HepG2 (cell line): Measurements from ENCODE around the gene ABT1. TPM values are rescaled to one million over a fixed set of nuclear protein-coding genes. Genes with fewer than 3 reads are reported as not detected.
A peak's percentile ranks its signal among the peaks of the same experiment; 100 is the strongest.

Experiments used
- ARNT ChIP-seq: fragments of 450-650 bp; IDR thresholded peaks from 2 replicates; pipeline ENCODE4 v1.6.1; 2017
- ASH2L ChIP-seq: fragments of 300-600, 200-600 bp; sonication (generic); IDR thresholded peaks from 2 replicates; pipeline ENCODE4 v1.7.0; 2017; ENCODE audit warnings: low read depth, mild to moderate bottlenecking, moderate library complexity, mixed read lengths, low read length; ENCODE audit not compliant: insufficient read length
- BCLAF1 ChIP-seq: fragments of 450-650 bp; IDR thresholded peaks from 2 replicates; pipeline ENCODE4 v1.6.1; 2017; ENCODE audit warnings: mild to moderate bottlenecking
- CCDC6 ChIP-seq: sonication (generic); formaldehyde crosslinking; IDR thresholded peaks from 2 replicates; pipeline ENCODE4 v1.8.1; 2022; ENCODE audit warnings: mild to moderate bottlenecking, missing genetic modification reagents, moderate library complexity
- DNMT3B ChIP-seq: conservative IDR thresholded peaks from 2 replicates; pipeline ENCODE4 v1.6.1; 2016; ENCODE audit warnings: missing biosample characterization, control low read depth
- E2F2 ChIP-seq: sonication (generic); formaldehyde crosslinking; IDR thresholded peaks from 2 replicates; pipeline ENCODE4 v1.4.0; 2020; ENCODE audit warnings: missing genetic modification reagents, borderline replicate concordance
- HNRNPH1 ChIP-seq: fragments of 200-400 bp; formaldehyde crosslinking; optimal IDR thresholded peaks from 2 replicates; pipeline ENCODE3; 2017; ENCODE audit warnings: mild to moderate bottlenecking, low read depth, low read length
- IKZF5 ChIP-seq: IDR thresholded peaks from 2 replicates; pipeline ENCODE4 v1.6.1; 2018; ENCODE audit warnings: missing genetic modification reagents, mild to moderate bottlenecking, missing compliant biosample characterization
- KLF11 ChIP-seq: IDR thresholded peaks from 2 replicates; pipeline ENCODE4 v1.6.1; 2016; ENCODE audit warnings: missing compliant biosample characterization
- PAF1 ChIP-seq: IDR thresholded peaks from 2 replicates; pipeline ENCODE4 v1.6.1; 2016; ENCODE audit warnings: missing genetic modification reagents, missing compliant biosample characterization
- PRMT3 ChIP-seq: sonication (generic); formaldehyde crosslinking; IDR thresholded peaks from 2 replicates; pipeline ENCODE4 v1.8.1; 2022; ENCODE audit warnings: low read depth, mild to moderate bottlenecking, moderate library complexity, missing genetic modification reagents, borderline replicate concordance
- ZC3H13 ChIP-seq: sonication (generic); formaldehyde crosslinking; IDR thresholded peaks from 2 replicates; pipeline ENCODE4 v1.8.1; 2023; ENCODE audit warnings: mild to moderate bottlenecking, missing genetic modification reagents, moderate library complexity
- ZFP36 ChIP-seq: fragments of 150-350 bp; IDR thresholded peaks from 2 replicates; pipeline ENCODE4 v1.6.1; 2018; ENCODE audit warnings: borderline replicate concordance, low read length, low read depth; ENCODE audit not compliant: partially characterized antibody
- ZNF101 ChIP-seq: sonication (generic); formaldehyde crosslinking; IDR thresholded peaks from 2 replicates; pipeline ENCODE4 v1.4.0; 2020; ENCODE audit warnings: mild to moderate bottlenecking, low read depth, missing genetic modification reagents, borderline replicate concordance
- ZNF33B ChIP-seq: sonication (generic); formaldehyde crosslinking; IDR thresholded peaks from 2 replicates; pipeline ENCODE4 v1.5.1; 2020; ENCODE audit warnings: mild to moderate bottlenecking, missing genetic modification reagents
- ZNF460 ChIP-seq: sonication (generic); formaldehyde crosslinking; IDR thresholded peaks from 2 replicates; pipeline ENCODE4 v1.5.1; 2020; ENCODE audit warnings: missing genetic modification reagents, mild to moderate bottlenecking, borderline replicate concordance
- ZNF563 ChIP-seq: sonication (generic); formaldehyde crosslinking; IDR thresholded peaks from 2 replicates; pipeline ENCODE4 v1.8.0; 2022; ENCODE audit warnings: mild to moderate bottlenecking, moderate library complexity, missing genetic modification reagents
- ZNF580 ChIP-seq: IDR thresholded peaks from 2 replicates; pipeline ENCODE4 v1.6.1; 2016; ENCODE audit warnings: low read depth, borderline replicate concordance
- ZNF704 ChIP-seq: sonication (generic); formaldehyde crosslinking; IDR thresholded peaks from 2 replicates; pipeline ENCODE4 v1.8.1; 2023; ENCODE audit warnings: mild to moderate bottlenecking, inconsistent platforms, moderate library complexity, missing genetic modification reagents, borderline replicate concordance
- ZNF768 ChIP-seq: sonication (generic); formaldehyde crosslinking; IDR thresholded peaks from 2 replicates; pipeline ENCODE4 v1.4.0; 2020; ENCODE audit warnings: missing genetic modification reagents
- polyA plus RNA-seq, 8 experiments: library from polyadenylated mRNA; depleted of rRNA in 3 of 8; stranded (reverse) in 7 of 8; unstranded in 1 of 8; fragments of >200 nt; fragmentation: Illumina TruSeq in 4 of 8; extraction: Trizol in 4 of 8; gene quantifications; 2 replicates each; pipeline versions ENCODE4 v1.2.1 to v1.2.3, GENCODE V29; 2011 to 2016; ENCODE audit warnings: low read depth in 4 of 8, missing spikeins in 1 of 8, mixed read lengths in 1 of 8; ENCODE audit not compliant: insufficient read depth in 1 of 8
- total RNA-seq, 5 experiments: library from RNA; depleted of rRNA; stranded (reverse); fragments of >200 nt; fragmentation: Illumina TruSeq; extraction: Trizol; gene quantifications; 2 replicates each; pipeline ENCODE4 v1.2.3, GENCODE V29; 2016; ENCODE audit warnings: low read depth in 1 of 5
- TF ChIP-seq, protein P1 (sequence below): sonication (generic); formaldehyde crosslinking; IDR thresholded peaks from 2 replicates; pipeline ENCODE4 v1.4.0; 2020; ENCODE audit warnings: missing genetic modification reagents
- TF ChIP-seq, protein P2 (sequence below): sonication (generic); formaldehyde crosslinking; IDR thresholded peaks from 2 replicates; pipeline ENCODE4 v1.8.1; 2023; ENCODE audit warnings: mild to moderate bottlenecking, moderate library complexity, missing genetic modification reagents

The ABT1 gene
- total and polyA plus RNA-seq, 2 of the 13 experiments (the other 11 are each of a cell fraction or from before 2014, with no cell fraction given) = 38.4 TPM

GRCh38 chr6:26553264-26553634, 43.5 kb upstream of the ABT1 start (continued):
- peak; percentile 47; the same call in 1 of the 2 replicates for TF ChIP-seq IKZF5 (CRISPR knock-in tag)
- no peak for TF ChIP-seq ZNF33B (CRISPR knock-in tag)
- TF ChIP-seq ARNT = no peak
- no peak for TF ChIP-seq DNMT3B (CRISPR knock-in tag)
- TF ChIP-seq HNRNPH1 = no peak
- no peak for TF ChIP-seq PRMT3 (CRISPR knock-in tag)
- TF ChIP-seq KLF11 (CRISPR knock-in tag) = no peak; the same call in 1 of the 2 replicates
- TF ChIP-seq ZNF460 = no peak
- no peak for TF ChIP-seq E2F2 (CRISPR knock-in tag)
- TF ChIP-seq ZNF580 (CRISPR knock-in tag) = no peak; the same call in 1 of the 2 replicates
- no peak for TF ChIP-seq ZFP36
- no peak for TF ChIP-seq PAF1 (CRISPR knock-in tag)
- TF ChIP-seq ZNF101 = no peak
- TF ChIP-seq ZC3H13 = no peak
- TF ChIP-seq ZNF768 = no peak
- no peak for TF ChIP-seq CCDC6 (CRISPR knock-in tag)
- TF ChIP-seq ZNF704 = no peak
- TF ChIP-seq, protein P1, sequence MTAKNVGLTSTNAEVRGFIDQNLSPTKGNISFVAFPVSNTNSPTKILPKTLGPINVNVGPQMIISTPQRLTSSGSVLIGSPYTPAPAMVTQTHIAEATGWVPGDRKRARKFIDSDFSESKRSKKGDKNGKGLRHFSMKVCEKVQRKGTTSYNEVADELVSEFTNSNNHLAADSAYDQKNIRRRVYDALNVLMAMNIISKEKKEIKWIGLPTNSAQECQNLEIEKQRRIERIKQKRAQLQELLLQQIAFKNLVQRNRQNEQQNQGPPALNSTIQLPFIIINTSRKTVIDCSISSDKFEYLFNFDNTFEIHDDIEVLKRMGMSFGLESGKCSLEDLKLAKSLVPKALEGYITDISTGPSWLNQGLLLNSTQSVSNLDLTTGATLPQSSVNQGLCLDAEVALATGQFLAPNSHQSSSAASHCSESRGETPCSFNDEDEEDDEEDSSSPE (CRISPR knock-in tag) = 0 out of 2 replicates have a peak, but pooled peaks have one; percentile 23
- TF ChIP-seq ZNF563 (CRISPR knock-in tag) = no peak
- no peak for TF ChIP-seq BCLAF1
- no peak for TF ChIP-seq ASH2L
- TF ChIP-seq, protein P2, sequence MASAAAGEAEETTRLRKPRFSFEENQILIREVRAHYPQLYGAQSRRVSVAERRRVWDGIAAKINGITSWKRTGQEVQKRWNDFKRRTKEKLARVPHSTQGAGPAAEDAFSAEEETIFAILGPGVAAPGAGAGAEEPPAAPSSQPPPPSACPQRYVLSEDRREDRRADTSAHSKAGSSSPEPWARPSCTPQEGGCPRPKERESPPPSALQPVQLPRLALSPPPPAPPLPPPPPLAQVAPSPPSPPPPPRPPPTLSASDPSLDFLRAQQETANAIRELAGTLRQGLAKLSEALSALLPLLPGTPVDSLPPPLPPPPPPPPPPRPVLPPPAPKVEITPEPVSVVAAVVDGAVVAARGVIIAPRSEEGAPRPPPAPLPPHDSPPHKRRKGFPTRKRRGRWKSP (CRISPR knock-in tag) = peak; percentile 79; the same call in 1 of the 2 replicates
